Measurements from ENCODE around the gene SPON1.
A peak's percentile ranks its signal among the peaks of the same experiment; 100 is the strongest.

Gene SPON1

DNA sequence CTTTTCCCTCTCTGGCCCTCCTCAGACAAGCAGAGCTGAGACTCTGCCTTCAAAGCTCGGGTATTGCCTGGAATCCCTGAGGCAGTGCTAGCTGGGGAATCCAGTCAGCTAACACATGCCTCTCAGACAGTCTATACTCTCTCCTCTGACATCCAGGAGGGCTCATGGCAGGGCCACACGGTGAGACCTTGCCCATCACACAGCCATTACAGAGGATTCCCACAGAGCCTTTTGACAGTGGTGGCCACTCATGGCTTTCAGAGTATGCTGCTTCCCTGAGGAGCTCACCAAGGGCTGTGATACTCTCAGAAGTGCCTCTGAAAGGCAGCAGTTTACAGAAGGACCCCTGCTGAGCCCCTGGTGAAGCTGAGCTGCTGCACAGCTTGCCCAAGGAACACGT is 231.1 kb downstream of the SPON1 start:
- DNase-seq = no peak

DNA sequence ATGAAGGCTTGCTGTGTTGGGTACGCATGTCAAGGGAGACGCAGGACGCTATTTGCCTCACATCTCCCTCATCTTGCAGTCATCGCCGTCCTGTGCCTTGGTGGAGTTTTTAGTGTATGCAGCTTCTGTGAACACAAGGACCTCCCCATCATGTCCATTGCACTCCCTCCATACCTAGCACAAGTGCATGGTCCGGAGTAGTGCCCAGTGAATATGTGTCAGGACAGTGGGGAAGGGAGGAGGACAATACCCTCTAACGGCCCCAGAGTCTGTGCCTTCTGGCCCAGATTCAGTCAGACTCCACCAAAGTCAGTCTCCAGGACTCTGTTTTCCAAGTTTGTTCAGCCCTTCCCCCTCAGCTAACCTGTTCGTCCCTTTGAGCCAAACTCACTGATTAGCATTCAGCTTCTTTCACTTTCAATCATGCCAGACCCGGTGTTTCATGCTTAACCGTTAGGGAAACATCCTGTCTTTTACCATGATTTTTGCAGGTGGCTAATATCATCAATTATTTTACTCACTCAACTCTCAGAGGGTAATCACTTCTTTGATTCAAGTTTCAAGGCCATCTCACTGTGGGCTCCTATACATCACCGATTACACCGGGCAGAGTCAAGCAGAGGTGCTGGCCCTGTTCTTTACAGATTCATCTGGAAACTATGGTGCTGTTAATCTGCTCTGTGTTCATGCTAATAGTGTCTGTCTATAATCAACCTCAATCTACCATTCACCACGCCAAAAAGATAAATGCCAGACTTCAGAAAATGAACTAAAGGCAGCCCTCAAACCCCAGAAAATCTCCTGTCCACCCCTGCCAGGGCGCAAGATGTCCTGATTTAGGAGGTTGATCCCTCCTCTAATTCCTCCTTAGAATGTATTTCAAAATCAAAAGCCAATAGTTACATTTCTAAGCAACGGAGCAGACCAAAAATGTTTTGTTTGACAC is 240.0 kb downstream of the SPON1 start:
- peak in 1 of 2 experiments; percentile 29 for DNase-seq

- peak; percentile 85 to 94 for DNase-seq
Observed at GRCh38 chr11:14203321-14203720, 240.8 kb downstream of the SPON1 start.

- DNase-seq = no peak
Observed at GRCh38 chr11:14212986-14213385, 250.5 kb downstream of the SPON1 start.

GRCh38 chr11:14218728-14219127 is 256.2 kb downstream of the SPON1 start:
- DNase-seq = no peak

- DNase-seq = no peak
Observed at GRCh38 chr11:14223636-14224288, 261.2 kb downstream of the SPON1 start.

DNA sequence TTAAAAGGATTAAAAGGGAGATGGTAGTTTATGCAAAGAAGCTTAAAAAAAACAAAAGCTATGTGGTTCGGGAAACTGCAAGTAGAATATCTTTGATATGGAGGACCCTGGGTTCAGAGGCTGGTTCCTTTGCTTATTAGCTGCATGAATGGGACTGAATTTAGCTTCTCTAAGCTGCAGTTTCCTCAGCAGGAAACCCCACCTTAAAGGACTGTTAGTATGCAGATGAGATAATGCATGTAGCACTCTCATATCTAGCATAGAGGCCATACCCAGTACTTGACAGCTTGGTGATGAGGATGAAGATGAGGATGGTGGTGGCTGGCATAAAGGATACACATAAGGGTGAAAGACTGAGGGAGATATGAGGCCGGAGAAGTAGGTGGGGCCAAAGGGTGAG is 261.9 kb downstream of the SPON1 start:
- DNase-seq = no peak

- no peak for DNase-seq
Observed at GRCh38 chr11:14225666-14226065, 263.1 kb downstream of the SPON1 start.

DNA sequence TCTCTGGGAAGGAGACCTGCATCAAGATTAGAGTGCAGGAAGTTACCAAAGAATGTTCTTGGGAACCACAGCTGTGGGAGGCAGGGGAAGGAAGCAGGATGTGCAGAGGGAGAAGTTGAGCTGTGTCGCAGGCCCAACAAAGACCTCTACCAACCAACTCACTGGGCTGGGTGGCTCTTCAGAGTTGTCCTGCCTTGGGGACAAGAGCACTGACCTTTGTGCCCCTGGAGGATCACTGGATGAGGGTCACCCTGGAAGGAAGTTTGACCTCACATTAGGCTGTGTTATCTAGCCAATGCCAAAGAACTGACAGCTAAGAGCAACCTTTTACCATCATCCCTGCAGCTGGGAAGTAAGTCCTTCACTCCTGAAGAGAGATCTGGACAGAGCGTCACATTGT is 265.8 kb downstream of the SPON1 start:
- no peak for DNase-seq

- no peak for DNase-seq
Observed at GRCh38 chr11:14229472-14229871, 266.9 kb downstream of the SPON1 start.

DNA sequence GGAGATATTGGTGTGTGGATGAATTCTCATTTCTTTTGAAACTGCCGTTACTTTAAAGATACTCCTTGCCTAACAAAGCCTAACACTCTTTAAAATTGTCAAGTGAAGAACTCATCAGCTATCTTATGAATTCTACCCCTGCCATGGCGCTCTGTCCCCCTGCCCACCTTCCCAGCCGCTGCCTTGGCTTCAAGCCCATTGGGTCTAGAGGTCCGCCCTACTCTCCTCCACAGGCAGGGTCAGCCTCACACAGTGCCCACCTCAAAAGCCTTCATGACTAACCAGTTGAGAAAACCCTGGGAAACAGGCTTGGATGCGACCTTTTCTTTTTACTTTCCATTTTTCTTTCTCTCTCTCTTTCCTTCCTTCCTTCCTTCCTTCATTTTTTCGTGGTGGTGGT is 267.9 kb downstream of the SPON1 start:
- DNase-seq = no peak

GRCh38 chr11:14232652-14233051 is 270.1 kb downstream of the SPON1 start:
- DNase-seq = no peak

GRCh38 chr11:14234446-14234845 is 271.9 kb downstream of the SPON1 start:
- DNase-seq = no peak

GRCh38 chr11:14235701-14236100 is 273.2 kb downstream of the SPON1 start:
- DNase-seq = no peak

DNA sequence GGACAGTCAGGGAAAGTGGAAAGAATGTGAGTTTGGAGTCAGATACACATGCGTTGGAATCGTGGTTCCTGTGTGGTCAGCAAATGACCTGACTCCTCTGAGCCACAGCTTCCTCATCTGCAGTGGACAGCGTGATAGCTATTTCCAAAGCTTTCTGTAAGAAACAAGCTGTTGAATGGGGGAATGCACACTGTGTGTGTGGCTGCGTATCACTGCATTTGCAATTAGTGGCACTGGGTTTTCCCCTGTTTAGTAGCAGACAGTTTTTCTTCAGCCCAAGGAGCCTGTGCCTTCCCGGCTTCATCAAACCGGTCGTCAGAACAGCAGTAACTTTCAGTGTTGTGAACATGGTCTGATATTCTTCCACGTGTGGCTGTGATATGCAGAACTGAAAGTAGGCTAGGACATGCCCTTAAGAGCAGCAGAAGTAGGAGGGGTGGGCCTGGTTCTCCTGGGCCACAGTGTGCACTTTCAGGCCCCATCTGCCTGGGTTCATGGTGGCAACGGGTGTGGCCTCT is 275.0 kb downstream of the SPON1 start:
- DNase-seq = no peak

DNA sequence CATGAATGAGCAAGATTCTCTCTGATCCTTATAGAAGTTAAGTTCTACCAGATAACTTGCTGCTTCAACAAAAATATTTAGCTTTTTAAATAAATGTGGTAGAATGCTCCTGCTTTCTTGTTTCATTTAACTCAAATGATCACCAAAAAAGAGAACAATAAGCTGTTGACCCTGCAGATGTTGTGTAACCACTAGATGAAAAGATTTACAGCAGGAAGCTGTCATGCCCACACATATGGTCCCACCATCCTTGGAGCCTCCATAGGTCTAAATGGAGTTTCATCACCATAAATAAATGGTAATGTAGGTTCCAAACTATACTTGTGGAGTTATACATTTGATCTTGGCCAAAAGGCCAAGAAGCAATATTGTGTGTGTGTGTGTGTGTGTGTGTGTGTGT is 277.7 kb downstream of the SPON1 start:
- no peak for DNase-seq

DNA sequence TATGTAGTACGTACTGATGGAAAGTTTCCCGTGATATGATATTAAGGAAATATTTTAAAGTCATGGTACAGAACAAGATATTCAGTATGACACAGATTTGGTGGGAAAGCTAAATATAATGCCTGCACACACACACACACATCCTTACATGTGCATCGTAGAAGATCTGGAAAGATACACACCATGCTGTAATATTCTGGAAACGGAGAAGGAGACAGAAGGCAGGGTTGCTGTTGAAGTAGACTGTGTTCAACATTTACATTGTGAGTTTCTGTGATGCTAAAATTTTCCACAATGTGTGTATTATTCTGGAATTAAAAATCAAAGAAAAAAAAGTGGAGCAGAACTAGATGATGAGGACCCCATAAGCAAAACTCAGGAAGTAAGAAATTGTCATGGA is 278.4 kb downstream of the SPON1 start:
- no peak for DNase-seq

DNA sequence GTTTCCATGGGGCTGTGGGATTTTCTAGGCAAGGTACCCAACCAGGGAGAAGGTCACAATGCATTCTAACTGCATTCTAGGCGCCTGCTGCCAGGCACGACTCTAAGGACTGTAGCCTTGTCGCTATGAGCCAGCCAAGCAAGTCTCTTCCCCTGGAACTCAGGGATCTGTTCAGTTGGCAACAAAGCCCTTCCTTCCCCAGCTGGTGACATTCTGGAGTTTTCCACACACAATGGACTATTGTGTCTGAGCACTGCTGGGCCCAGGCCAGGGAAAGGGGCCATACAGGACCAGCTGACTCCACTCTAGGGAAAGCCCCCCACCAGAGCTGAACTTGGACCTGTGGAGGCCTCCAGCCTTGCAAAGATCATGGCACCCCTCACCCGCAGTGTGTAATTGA is 279.7 kb downstream of the SPON1 start:
- DNase-seq = no peak

DNA sequence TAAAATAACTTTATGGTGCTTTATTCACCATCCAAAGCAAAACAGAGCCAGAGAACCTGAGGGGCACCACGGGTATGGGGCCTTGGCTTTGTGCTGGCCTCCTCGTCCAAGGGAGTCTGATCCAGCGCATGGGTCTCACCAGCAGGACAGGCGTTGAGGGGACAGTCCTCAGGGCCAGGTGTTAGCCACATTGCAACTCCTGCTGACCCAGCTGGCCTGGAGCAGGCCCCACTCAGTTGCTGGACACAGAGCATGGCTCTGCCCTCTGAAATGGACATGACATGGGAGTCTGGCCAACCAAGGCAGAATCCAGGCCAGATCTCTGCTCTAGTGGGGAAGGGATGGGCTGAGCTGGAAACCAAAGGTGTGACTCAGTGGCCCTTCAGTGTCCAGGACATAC is 280.2 kb downstream of the SPON1 start:
- DNase-seq = no peak

DNA sequence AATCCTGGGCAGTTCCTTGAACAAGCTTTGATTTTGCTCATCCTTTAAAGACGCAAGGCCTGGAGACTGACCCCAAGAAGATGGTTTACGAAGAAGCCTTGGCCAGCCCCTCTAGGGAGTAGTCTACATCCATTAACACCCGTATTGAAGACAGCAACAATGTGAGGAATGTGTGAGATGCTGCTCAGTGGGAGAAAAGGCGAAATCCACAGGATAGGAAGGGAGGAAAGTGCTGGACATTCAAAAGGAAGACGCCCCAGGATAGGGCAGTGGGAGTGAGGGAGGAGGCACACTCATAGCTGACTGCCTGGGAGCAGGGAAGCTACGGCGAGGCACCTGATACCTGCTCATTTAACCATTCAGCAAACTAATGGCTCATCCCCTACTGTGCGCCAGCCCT is 282.4 kb downstream of the SPON1 start:
- no peak for DNase-seq

GRCh38 chr11:14245444-14245843 is 282.9 kb downstream of the SPON1 start:
- peak in 1 of 2 experiments; percentile 7 for DNase-seq

- peak in 1 of 2 experiments; percentile 13 for DNase-seq
Observed at GRCh38 chr11:14248580-14248981, 286.1 kb downstream of the SPON1 start.

GRCh38 chr11:14249121-14249963 is 286.8 kb downstream of the SPON1 start:
- peak; percentile 55 to 76 for DNase-seq

All from NCI-H524 (cell line).